Fibroblast of lung (primary cell): ENCODE data around the gene DYNLT3. TPM values are rescaled to one million over a fixed set of nuclear protein-coding genes. Genes with fewer than 3 reads are reported as not detected.

Source experiments
- DNase-seq, 2 donors: peaks; one replicate each; pipeline versions ENCODE4 v3.0.0 to v3.0.0-alpha.2; 2010; ENCODE audit warnings: low read depth in 2 of 2
- H2AFZ ChIP-seq: 2 replicates; pipeline ENCODE4 v1.5.1; 2012; ENCODE audit warnings: low read length, control low read depth, inconsistent platforms
- H3K27ac ChIP-seq: 2 replicates; pipeline ENCODE4 v1.5.1; 2011; ENCODE audit warnings: low read length, control low read depth; ENCODE audit not compliant: insufficient read depth
- H3K27me3 ChIP-seq: 2 replicates; pipeline ENCODE4 v1.5.1; 2011; ENCODE audit warnings: mild to moderate bottlenecking, low read length; ENCODE audit not compliant: control insufficient read depth, insufficient read depth
- H3K36me3 ChIP-seq: 2 replicates; pipeline ENCODE4 v1.5.1; 2011; ENCODE audit warnings: low read length; ENCODE audit not compliant: control insufficient read depth, insufficient read depth
- H3K4me1 ChIP-seq: 2 replicates; pipeline ENCODE4 v1.5.1; 2011; ENCODE audit warnings: low read length; ENCODE audit not compliant: control insufficient read depth, insufficient read depth; ENCODE audit errors: extremely low read depth
- H3K4me2 ChIP-seq: 2 replicates; pipeline ENCODE4 v1.5.1; 2011; ENCODE audit warnings: low read length, control low read depth; ENCODE audit not compliant: insufficient read depth; ENCODE audit errors: extremely low read depth
- H3K4me3 ChIP-seq, 4 experiments: fragments of 200-600 bp in 1 of 4; sonication (generic) in 1 of 4; replicated peaks in 1 of 4; 2 replicates each; pipeline ENCODE4 v1.5.1; 2011 to 2016; ENCODE audit warnings: low read length in 4 of 4, low read depth in 3 of 4, mild to moderate bottlenecking in 3 of 4, control low read depth in 2 of 4, inconsistent platforms in 1 of 4, mixed read lengths in 1 of 4; ENCODE audit not compliant: insufficient read depth in 1 of 4; ENCODE audit errors: control extremely low read depth in 1 of 4
- H3K79me2 ChIP-seq: 2 replicates; pipeline ENCODE4 v1.5.1; 2012; ENCODE audit warnings: mild to moderate bottlenecking, low read length, inconsistent platforms; ENCODE audit not compliant: control insufficient read depth, insufficient read depth
- H3K9ac ChIP-seq: 2 replicates; pipeline ENCODE4 v1.5.1; 2011; ENCODE audit warnings: mild to moderate bottlenecking, low read length, control low read depth; ENCODE audit not compliant: insufficient read depth
- H3K9me3 ChIP-seq: 2 replicates; pipeline ENCODE4 v1.5.1; 2012; ENCODE audit warnings: low read depth, low read length; ENCODE audit not compliant: control insufficient read depth, insufficient read depth
- H4K20me1 ChIP-seq: 2 replicates; pipeline ENCODE4 v1.5.1; 2011; ENCODE audit warnings: low read length; ENCODE audit not compliant: control insufficient read depth, insufficient read depth; ENCODE audit errors: extremely low read depth
- CTCF ChIP-seq, 2 donors: IDR thresholded peaks in 1 of 2; conservative IDR thresholded peaks in 1 of 2; 1 replicate in 1 of 2; 2 replicates in 1 of 2; pipeline ENCODE4 v1.5.1; 2011 to 2012; ENCODE audit warnings: low read length in 2 of 2, control low read depth in 1 of 2, inconsistent platforms in 1 of 2, low read depth in 1 of 2, mild to moderate bottlenecking in 1 of 2
- EZH2 ChIP-seq: IDR thresholded peaks from 2 replicates; pipeline ENCODE4 v1.5.1; 2012; ENCODE audit warnings: low read length, control low read depth, mild to moderate bottlenecking; ENCODE audit errors: missing control alignments
- polyA plus RNA-seq, 2 donors: library from polyadenylated mRNA; depleted of rRNA in 1 of 2; stranded (reverse) in 1 of 2; unstranded in 1 of 2; fragments of >200 nt; gene quantifications; 2 replicates each; pipeline ENCODE4 v1.2.1, GENCODE V29; 2011 to 2012; ENCODE audit warnings: missing spikeins in 1 of 2
- total RNA-seq: library from RNA; depleted of rRNA; stranded (reverse); fragments of >200 nt; gene quantifications from 2 replicates; pipeline ENCODE4 v1.2.1, GENCODE V29; 2014

The DYNLT3 gene
- total and polyA plus RNA-seq, 2 donors (not counting 1 experiment from before 2014, with no cell fraction given), result 59.9 to 80.6 TPM

GRCh38 chrX:37816766-37817165 lies 30.6 kb downstream of the DYNLT3 start:
- no peaks in the 10 kb centered on the region for H3K27me3 ChIP-seq
- H3K4me3 ChIP-seq, result no peak overlapping the region
- H3K27ac ChIP-seq, result no peak overlapping the region
- H4K20me1 ChIP-seq, result no peaks in the 10 kb centered on the region
- DNase-seq, result no peak
- no peak overlapping the region for H3K9ac ChIP-seq
- no peaks in the 10 kb centered on the region for H3K79me2 ChIP-seq
- H2AFZ ChIP-seq, result no peak overlapping the region
- H3K9me3 ChIP-seq, result no peaks in the 10 kb centered on the region
- no peak overlapping the region for H3K4me2 ChIP-seq
- H3K4me1 ChIP-seq, result no peaks in the 10 kb centered on the region
- no peaks in the 10 kb centered on the region for H3K36me3 ChIP-seq
- no peak for TF ChIP-seq CTCF (conservative IDR thresholded peaks at IDR 0.05 in 1 of 2, IDR thresholded peaks at IDR 0.05 in 1 of 2; ENCODE audit: low read depth in 1 of 2, low read length in 2 of 2)
- no peak for TF ChIP-seq EZH2

- Histone ChIP-seq H4K20me1 (no peaks in the 10 kb centered on the region), H3K4me3 (no peak overlapping the region), H3K27me3 (no peaks in the 10 kb centered on the region), H2AFZ (no peak overlapping the region), H3K9ac (no peak overlapping the region), H3K36me3 (no peaks in the 10 kb centered on the region), H3K79me2 (no peaks in the 10 kb centered on the region), H3K4me2 (no peak overlapping the region), H3K27ac (no peak overlapping the region), H3K9me3 (no peaks in the 10 kb centered on the region), H3K4me1 (no peaks in the 10 kb centered on the region)
- DNase-seq, result no peak
- TF ChIP-seq EZH2 (no peak), CTCF (conservative IDR thresholded peaks at IDR 0.05 in 1 of 2, IDR thresholded peaks at IDR 0.05 in 1 of 2; ENCODE audit: low read depth in 1 of 2, low read length in 2 of 2) (no peak)
Measured at GRCh38 chrX:37815366-37815765, 32.0 kb downstream of the DYNLT3 start.

- Histone ChIP-seq H3K36me3 (no peaks in the 10 kb centered on the region), H3K27me3 (no peaks in the 10 kb centered on the region), H4K20me1 (no peaks in the 10 kb centered on the region), H2AFZ (no peak overlapping the region), H3K9ac (no peak overlapping the region), H3K4me1 (no peaks in the 10 kb centered on the region), H3K4me3 (no peak overlapping the region), H3K79me2 (no peaks in the 10 kb centered on the region), H3K4me2 (no peak overlapping the region), H3K9me3 (no peaks in the 10 kb centered on the region), H3K27ac (no peak overlapping the region)
- no peak for DNase-seq
- TF ChIP-seq CTCF (conservative IDR thresholded peaks at IDR 0.05 in 1 of 2, IDR thresholded peaks at IDR 0.05 in 1 of 2; ENCODE audit: low read depth in 1 of 2, low read length in 2 of 2), result no peak
Measured at GRCh38 chrX:37813570-37813969, 33.8 kb downstream of the DYNLT3 start.
